DND-41 (cell line): ENCODE measurements around the gene SULT1B1.

Experiments used
- CTCF ChIP-seq: IDR thresholded peaks from 2 replicates; pipeline ENCODE4 v1.5.1; 2012; ENCODE audit warnings: borderline replicate concordance, low read length, moderate library complexity, mild to moderate bottlenecking; ENCODE audit not compliant: poor library complexity, severe bottlenecking; ENCODE audit errors: extremely low read depth
- EZH2 ChIP-seq: IDR thresholded peaks from 3 replicates; pipeline ENCODE4 v1.6.1; 2012; ENCODE audit warnings: borderline replicate concordance, low read depth, mild to moderate bottlenecking, moderate library complexity, low read length, inconsistent platforms; ENCODE audit not compliant: severe bottlenecking

DNA sequence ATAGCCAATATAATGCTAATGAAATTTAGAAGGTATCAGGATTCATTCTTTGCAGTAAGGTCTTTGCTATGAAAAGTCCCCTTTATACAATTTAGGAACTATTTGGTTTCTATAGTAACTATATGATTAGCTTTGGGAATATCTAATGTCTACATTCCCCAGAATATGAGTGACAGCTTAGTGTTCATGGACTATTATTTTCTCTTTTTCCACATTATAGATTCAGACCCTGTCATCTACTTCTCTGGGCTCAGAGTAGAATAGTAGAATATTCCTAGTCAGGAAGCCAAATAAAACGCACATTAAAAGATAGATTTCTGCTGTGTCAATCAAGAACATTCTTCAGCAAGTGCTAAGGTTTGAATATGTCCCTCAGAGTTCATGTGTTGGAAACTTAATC, 26.1 kb upstream of the SULT1B1 start:
- TF ChIP-seq CTCF = no peak
- TF ChIP-seq EZH2 = no peak
